K562 (cell line): ENCODE results near the gene PRUNE1. TPM values are rescaled to one million over a fixed set of nuclear protein-coding genes. Genes with fewer than 3 reads are reported as not detected.

ENCODE experiments used
- AFF4 ChIP-seq: sonication (generic); formaldehyde crosslinking; IDR thresholded peaks from 2 replicates; pipeline ENCODE4 v1.8.0; 2023; ENCODE audit warnings: mild to moderate bottlenecking, missing genetic modification reagents
- CHAMP1 ChIP-seq: fragments of 450-650 bp; IDR thresholded peaks from 2 replicates; pipeline ENCODE4 v1.6.1; 2016; ENCODE audit warnings: mild to moderate bottlenecking
- E2F6 ChIP-seq, 2 experiments: IDR thresholded peaks; 2 replicates each; pipeline ENCODE4 v1.6.1; 2011; ENCODE audit warnings: borderline replicate concordance in 1 of 2, control low read depth in 1 of 2, low read depth in 1 of 2, low read length in 1 of 2, mild to moderate bottlenecking in 1 of 2, mixed read lengths in 1 of 2, moderate library complexity in 1 of 2; ENCODE audit not compliant: insufficient read depth in 1 of 2, insufficient read length in 1 of 2, poor library complexity in 1 of 2, severe bottlenecking in 1 of 2; ENCODE audit errors: extremely low read depth in 1 of 2
- ESRRA ChIP-seq: fragments of 450-650 bp; IDR thresholded peaks from 2 replicates; pipeline ENCODE4 v1.6.1; 2014; ENCODE audit warnings: low read depth, mild to moderate bottlenecking, moderate library complexity, borderline replicate concordance
- GATAD2B ChIP-seq: fragments of 450-650 bp; IDR thresholded peaks from 2 replicates; pipeline ENCODE4 v1.6.1; 2017; ENCODE audit warnings: mild to moderate bottlenecking, borderline replicate concordance
- MCM7 ChIP-seq, 2 experiments: fragments of 450-650 bp; IDR thresholded peaks; 2 replicates each; pipeline ENCODE4 v1.6.1; 2016 to 2018
- NCOA1 ChIP-seq: fragments of 450-650 bp; IDR thresholded peaks from 2 replicates; pipeline ENCODE4 v1.6.1; 2016; ENCODE audit warnings: low read depth
- POLR2AphosphoS5 ChIP-seq: IDR thresholded peaks from 2 replicates; pipeline ENCODE4 v1.6.1; 2011; ENCODE audit warnings: mild to moderate bottlenecking, low read depth, low read length, moderate library complexity; ENCODE audit not compliant: control insufficient read depth, insufficient read depth
- SRF ChIP-seq, 2 experiments: fragments of 250-450, 450-650 bp in 1 of 2; sonication (Bioruptor Pico) in 1 of 2; sonication (generic) in 1 of 2; formaldehyde crosslinking; IDR thresholded peaks; 2 replicates each; pipeline versions ENCODE4 v1.5.0 to v1.5.1; 2020 to 2022; ENCODE audit warnings: mild to moderate bottlenecking in 1 of 2, missing genetic modification reagents in 1 of 2
- TBP ChIP-seq: optimal IDR thresholded peaks from 2 replicates; pipeline ENCODE3; 2011; ENCODE audit warnings: low read depth, low read length, improper control_type of control experiment
- TRIM24 ChIP-seq, 2 experiments: fragments of 450-650 bp; IDR thresholded peaks; 2 replicates each; pipeline ENCODE4 v1.6.1; 2016
- UBTF ChIP-seq, 2 experiments: IDR thresholded peaks; 2 replicates each; pipeline ENCODE4 v1.6.1; 2012; ENCODE audit warnings: improper control_type of control experiment in 2 of 2, low read depth in 2 of 2, low read length in 2 of 2, borderline replicate concordance in 1 of 2
- ZNF316 ChIP-seq: fragments of 450-650 bp; IDR thresholded peaks from 2 replicates; pipeline ENCODE4 v1.6.1; 2016
- ZNF384 ChIP-seq: IDR thresholded peaks from 2 replicates; pipeline ENCODE4 v1.6.1; 2012; ENCODE audit warnings: low read depth, low read length, improper control_type of control experiment
- ZNF57 ChIP-seq: fragments of 450-650 bp; formaldehyde crosslinking; IDR thresholded peaks from 2 replicates; pipeline ENCODE4 v1.4.0; 2020; ENCODE audit warnings: mild to moderate bottlenecking, moderate library complexity
- ZNF696 ChIP-seq: fragments of 250-450 bp; sonication (Bioruptor Pico); conservative IDR thresholded peaks from 2 replicates; pipeline ENCODE4 v1.4.0; 2020; ENCODE audit warnings: mild to moderate bottlenecking, moderate library complexity
- ZSCAN32 ChIP-seq: fragments of 450-650 bp; formaldehyde crosslinking; IDR thresholded peaks from 2 replicates; pipeline ENCODE4 v1.4.0; 2020; ENCODE audit warnings: mild to moderate bottlenecking, moderate library complexity
- polyA plus RNA-seq, 8 experiments: library from polyadenylated mRNA; depleted of rRNA in 4 of 8; stranded (reverse) in 5 of 8; unstranded in 3 of 8; fragments of >200 nt; fragmentation: Nextera tagmentation in 2 of 8; fragmentation: Illumina TruSeq in 1 of 8; extraction: Ambion mirVana in 2 of 8; extraction: Trizol in 1 of 8; gene quantifications; 2 replicates each; pipeline versions ENCODE4 v1.2.1 to v1.2.3, GENCODE V29; 2011 to 2014; ENCODE audit warnings: inconsistent platforms in 1 of 8, missing spikeins in 1 of 8
- total RNA-seq, 7 experiments: library from RNA; depleted of rRNA in 6 of 7; stranded (reverse); fragments of >200 nt in 6 of 7; fragmentation: Illumina TruSeq in 2 of 7; extraction: Trizol in 2 of 7; gene quantifications; 2 replicates each; pipeline versions ENCODE4 v1.2.1 to v1.2.3, GENCODE V29; 2011 to 2021; ENCODE audit warnings: low replicate concordance in 1 of 7

The PRUNE1 gene
- total and polyA plus RNA-seq, 9 of the 15 experiments (the other 6 are each of a cell fraction or from before 2014, with no cell fraction given), result 16.7 to 48.3 (median 26.2) TPM

GRCh38 chr1:151006327-151007052 lies 1.8 kb upstream of the PRUNE1 start, which contains the start of gene MINDY1 (continued):
- 0 out of 4 replicates have a peak, but pooled peaks have one; percentile 23 to 68 for TF ChIP-seq UBTF (IDR thresholded peaks at IDR 0.05; ENCODE audit: borderline replicate concordance in 1 of 2, low read depth in 2 of 2, low read length in 2 of 2)
- no peak for TF ChIP-seq TRIM24 (IDR thresholded peaks at IDR 0.05)
- TF ChIP-seq ZNF57 (CRISPR knock-in tag), result no peak
- TF ChIP-seq ZNF316, result 0 out of 2 replicates have a peak, but pooled peaks have one; percentile 22
- peak in 1 of 2 experiments; percentile 21 for TF ChIP-seq E2F6 (IDR thresholded peaks at IDR 0.05; ENCODE audit: borderline replicate concordance in 1 of 2, extremely low read depth in 1 of 2, insufficient read depth in 1 of 2, insufficient read length in 1 of 2, low read depth in 1 of 2, low read length in 1 of 2, poor library complexity in 1 of 2, severe bottlenecking in 1 of 2)
- peak in 1 of 2 experiments; percentile 76; a peak in 1 of 4 replicates for TF ChIP-seq SRF (CRISPR knock-in tag; IDR thresholded peaks at IDR 0.05)
- peak; percentile 53; the same call in 1 of the 2 replicates for TF ChIP-seq POLR2AphosphoS5
- 0 out of 2 replicates have a peak, but pooled peaks have one; percentile 18 for TF ChIP-seq AFF4 (CRISPR knock-in tag)
- TF ChIP-seq TBP, result peak; percentile 64
- 0 out of 2 replicates have a peak, but pooled peaks have one; percentile 32 for TF ChIP-seq ZSCAN32 (CRISPR knock-in tag)
- TF ChIP-seq ZNF696 (CRISPR knock-in tag), result no peak
- TF ChIP-seq MCM7 (IDR thresholded peaks at IDR 0.05), result no peak
- peak; percentile 23; the same call in 1 of the 2 replicates for TF ChIP-seq ESRRA
- no peak for TF ChIP-seq ZNF384
- TF ChIP-seq CHAMP1, result no peak
- 0 out of 2 replicates have a peak, but pooled peaks have one; percentile 24 for TF ChIP-seq GATAD2B
- TF ChIP-seq NCOA1, result no peak
